ENCODE data around the gene PIP4K2B. TPM values are rescaled to one million over a fixed set of nuclear protein-coding genes. Genes with fewer than 3 reads are reported as not detected.

PIP4K2B gene
- total RNA-seq, 1 experiment from 2014 or later, result 47.4 TPM

DNA sequence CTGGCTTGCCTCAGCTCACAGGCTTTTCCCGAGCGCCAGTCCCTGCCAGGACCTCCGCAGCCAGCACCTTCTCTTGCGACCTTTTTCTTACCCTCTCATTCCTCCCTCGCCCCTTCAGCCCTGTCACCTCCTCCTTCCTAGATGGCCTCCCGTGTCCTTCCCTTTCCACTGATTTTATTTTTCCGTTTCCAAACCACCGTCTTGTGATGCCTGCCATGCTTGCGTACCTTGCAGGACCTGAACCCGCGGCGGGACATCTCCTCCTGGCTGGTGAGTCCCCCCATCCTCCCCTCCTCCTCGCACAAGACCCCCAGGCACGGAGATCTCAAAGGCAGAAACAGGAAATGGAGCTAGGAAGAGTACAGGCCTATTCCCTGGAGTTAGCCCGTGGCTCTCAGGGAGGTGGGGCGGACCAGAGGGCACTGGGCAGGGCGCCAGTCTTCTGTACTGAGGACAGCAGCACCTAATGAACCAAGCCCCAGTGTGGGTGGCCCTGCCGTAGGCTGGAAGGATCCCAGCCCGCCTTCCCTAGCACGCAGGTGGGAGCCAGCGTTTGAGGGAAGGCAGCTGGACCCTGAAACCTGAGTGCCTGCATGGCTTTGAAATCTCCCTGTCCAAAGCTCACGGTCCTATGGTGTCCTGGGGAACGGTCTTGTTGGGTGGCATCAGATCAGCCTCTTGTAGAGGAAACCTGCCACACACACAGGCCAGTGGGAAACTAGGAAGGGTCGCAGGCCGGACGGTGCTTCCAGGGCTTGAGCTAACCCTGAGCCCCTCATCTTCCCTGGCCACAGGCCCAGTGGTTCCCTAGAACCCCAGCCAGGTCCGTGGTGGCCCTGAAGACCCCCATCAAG is 68.6 kb downstream of the PIP4K2B start:
- H4K20me1 ChIP-seq (ENCODE audit: insufficient read depth), result peaks cover 23% of the 10 kb centered on the region; the same call in 1 of the 2 replicates
- no peaks in the 10 kb centered on the region for H3K27me3 ChIP-seq (ENCODE audit: insufficient read depth, low read depth)
- intact Hi-C loops (cut with micrococcal nuclease; ENCODE audit: unreplicated experiment), result no loop called here
- no peaks in the 10 kb centered on the region for H3K9me3 ChIP-seq (ENCODE audit: insufficient read depth, low read depth)
- H2AFZ ChIP-seq, result peak overlapping the region; percentile 87
- peak; percentile 64 to 74 for DNase-seq
- H3K4me1 ChIP-seq (replicated peaks; ENCODE audit: insufficient read depth), result peaks cover 11% of the 10 kb centered on the region
- no peaks in the 10 kb centered on the region for H3K9me2 ChIP-seq (ENCODE audit: insufficient read depth)
- CTCF ChIA-PET, result interaction anchor here (0.6 to 0.7 kb wide), 3 partner anchors 10 to 900 kb away, joined by 3 to 4 read pairs (median 3); no protein-coding TSS in a partner anchor
- peaks cover 54% of the 10 kb centered on the region for H3F3A ChIP-seq (ENCODE audit: insufficient read depth, low read depth)
- POLR2A ChIA-PET (ENCODE audit: unreplicated experiment), result interaction anchor here (0.6 kb wide), 2 partner anchors 29 to 56 kb away, joined by 3 read pairs; no protein-coding TSS in a partner anchor
- peaks cover 21% of the 10 kb centered on the region for H3K79me2 ChIP-seq (ENCODE audit: low read depth)
- peak overlapping the region; percentile 73 for H3K4me2 ChIP-seq
- no peaks in the 10 kb centered on the region for H3K36me3 ChIP-seq (ENCODE audit: low read depth)
- no TSS peak for BruUV-seq (replicated peaks)
- no peak for TF ChIP-seq EZH2 (IDR thresholded peaks at IDR 0.05; ENCODE audit: low read depth)
- TF ChIP-seq, protein P1, sequence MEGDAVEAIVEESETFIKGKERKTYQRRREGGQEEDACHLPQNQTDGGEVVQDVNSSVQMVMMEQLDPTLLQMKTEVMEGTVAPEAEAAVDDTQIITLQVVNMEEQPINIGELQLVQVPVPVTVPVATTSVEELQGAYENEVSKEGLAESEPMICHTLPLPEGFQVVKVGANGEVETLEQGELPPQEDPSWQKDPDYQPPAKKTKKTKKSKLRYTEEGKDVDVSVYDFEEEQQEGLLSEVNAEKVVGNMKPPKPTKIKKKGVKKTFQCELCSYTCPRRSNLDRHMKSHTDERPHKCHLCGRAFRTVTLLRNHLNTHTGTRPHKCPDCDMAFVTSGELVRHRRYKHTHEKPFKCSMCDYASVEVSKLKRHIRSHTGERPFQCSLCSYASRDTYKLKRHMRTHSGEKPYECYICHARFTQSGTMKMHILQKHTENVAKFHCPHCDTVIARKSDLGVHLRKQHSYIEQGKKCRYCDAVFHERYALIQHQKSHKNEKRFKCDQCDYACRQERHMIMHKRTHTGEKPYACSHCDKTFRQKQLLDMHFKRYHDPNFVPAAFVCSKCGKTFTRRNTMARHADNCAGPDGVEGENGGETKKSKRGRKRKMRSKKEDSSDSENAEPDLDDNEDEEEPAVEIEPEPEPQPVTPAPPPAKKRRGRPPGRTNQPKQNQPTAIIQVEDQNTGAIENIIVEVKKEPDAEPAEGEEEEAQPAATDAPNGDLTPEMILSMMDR (conservative IDR thresholded peaks at IDR 0.05), result no peak
- peak overlapping the region; percentile 12; the same call in 1 of the 2 replicates for H3K27ac ChIP-seq
- peak overlapping the region; percentile 96 for H3K4me3 ChIP-seq

DNA sequence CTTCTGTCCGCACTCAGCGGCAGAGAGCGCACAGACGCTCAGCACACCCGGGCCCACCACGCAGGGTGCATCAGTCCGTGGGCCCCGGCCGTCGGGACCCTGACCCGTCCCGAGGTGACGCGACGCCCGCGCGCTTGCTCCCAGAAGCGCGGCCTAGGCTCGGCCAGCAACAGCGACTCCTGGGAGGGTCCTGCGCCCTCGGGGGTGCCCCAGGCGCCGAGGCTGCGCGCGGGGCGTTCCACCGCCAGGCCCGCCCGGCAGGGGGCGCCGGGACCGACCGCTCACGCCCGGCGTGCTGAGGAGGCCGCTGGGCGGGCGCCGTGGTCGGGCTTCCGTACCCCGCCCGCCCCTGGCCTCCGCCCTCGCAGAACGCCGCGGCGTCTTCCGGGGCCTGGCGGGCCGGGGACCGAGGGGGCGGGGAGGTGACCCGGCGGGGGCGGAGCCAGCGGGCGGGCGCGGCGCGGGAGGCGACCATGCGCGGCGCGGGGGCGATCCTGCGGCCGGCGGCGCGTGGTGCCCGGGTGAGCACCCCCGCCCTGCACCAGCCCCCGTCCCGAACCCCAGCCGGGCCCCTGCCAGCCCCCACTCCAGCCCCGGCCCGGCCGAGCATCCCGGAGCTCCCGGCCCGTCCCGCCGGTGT is 69.3 kb downstream of the PIP4K2B start, which contains the start of gene CISD3:
Gene CISD3, plus strand, starts transcription at position 456 of the 640 bp plus-strand sequence. Its CDS starts 18 bp downstream, at position 474.
- Histone ChIP-seq H3K9me2 (ENCODE audit: insufficient read depth) (no peaks in the 10 kb centered on the region), H4K20me1 (ENCODE audit: insufficient read depth) (peaks cover 23% of the 10 kb centered on the region; the same call in 1 of the 2 replicates), H3K4me2 (peak within 1 kb of the TSS; percentile 76), H3K9me3 (ENCODE audit: insufficient read depth, low read depth) (no peaks in the 10 kb centered on the region), H2AFZ (peak within 1 kb of the TSS; percentile 87), H3F3A (ENCODE audit: insufficient read depth, low read depth) (peaks cover 48% of the 10 kb centered on the region), H3K27me3 (ENCODE audit: insufficient read depth, low read depth) (no peaks in the 10 kb centered on the region), H3K79me2 (ENCODE audit: low read depth) (peaks cover 21% of the 10 kb centered on the region), H3K4me1 (replicated peaks; ENCODE audit: insufficient read depth) (peaks cover 11% of the 10 kb centered on the region), H3K27ac (peak within 1 kb of the TSS; percentile 12; the same call in 1 of the 2 replicates), H3K36me3 (ENCODE audit: low read depth) (no peaks in the 10 kb centered on the region), H3K4me3 (peak within 1 kb of the TSS; percentile 96)
- ChIA-PET POLR2A (ENCODE audit: unreplicated experiment) (no interaction called here), CTCF (no interaction called here)
- TF ChIP-seq, protein P1 (conservative IDR thresholded peaks at IDR 0.05), result peak; percentile 61
- no peak for TF ChIP-seq EZH2 (IDR thresholded peaks at IDR 0.05; ENCODE audit: low read depth)
- intact Hi-C loops (cut with micrococcal nuclease; ENCODE audit: unreplicated experiment), result no loop called here
- peak; percentile 64 to 85 for DNase-seq
- no TSS peak for BruUV-seq (replicated peaks)

DNA sequence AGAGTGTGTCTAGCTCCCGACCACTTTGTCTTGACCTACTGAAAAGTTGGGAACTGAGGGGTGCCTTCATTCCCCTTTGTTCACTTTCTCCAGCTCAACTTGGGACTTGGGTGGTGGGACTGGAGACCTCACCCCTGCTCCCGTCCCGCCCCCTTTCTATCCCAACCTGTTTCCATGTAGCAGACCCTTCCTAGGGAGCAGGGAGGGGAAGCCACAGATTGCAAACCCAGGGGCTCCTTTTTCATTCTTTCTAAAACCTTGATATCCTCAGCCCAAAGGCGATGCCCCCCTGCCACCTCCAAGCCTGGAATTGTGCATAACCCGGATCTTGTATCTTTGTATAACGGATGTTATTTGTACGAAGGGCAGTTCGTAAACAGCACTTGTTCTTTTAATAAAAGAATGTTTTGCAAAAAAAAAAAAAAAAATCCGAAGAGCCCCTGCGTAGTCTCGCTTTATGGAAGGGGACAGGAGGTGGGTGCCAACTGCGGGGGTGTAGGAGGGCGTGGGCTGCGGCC is 69.9 kb downstream of the PIP4K2B start:
- intact Hi-C loops (cut with micrococcal nuclease; ENCODE audit: unreplicated experiment), result no loop called here
- BruUV-seq (replicated peaks), result no TSS peak
- DNase-seq, result no peak
- Histone ChIP-seq H3K4me2 (peak overlapping the region; percentile 76), H3K36me3 (ENCODE audit: low read depth) (no peaks in the 10 kb centered on the region), H3K9me3 (ENCODE audit: insufficient read depth, low read depth) (no peaks in the 10 kb centered on the region), H3K9me2 (ENCODE audit: insufficient read depth) (no peaks in the 10 kb centered on the region), H3K27ac (no peak overlapping the region), H3K4me3 (peak overlapping the region; percentile 71), H3F3A (ENCODE audit: insufficient read depth, low read depth) (peaks cover 43% of the 10 kb centered on the region; the same call in 1 of the 2 replicates), H3K4me1 (replicated peaks; ENCODE audit: insufficient read depth) (peaks cover 11% of the 10 kb centered on the region), H2AFZ (no peak overlapping the region), H3K79me2 (ENCODE audit: low read depth) (peaks cover 21% of the 10 kb centered on the region), H4K20me1 (ENCODE audit: insufficient read depth) (peaks cover 21% of the 10 kb centered on the region; the same call in 1 of the 2 replicates), H3K27me3 (ENCODE audit: insufficient read depth, low read depth) (no peaks in the 10 kb centered on the region)
- ChIA-PET POLR2A (ENCODE audit: unreplicated experiment) (no interaction called here), CTCF (no interaction called here)
- TF ChIP-seq, protein P1 (conservative IDR thresholded peaks at IDR 0.05), result no peak
- no peak for TF ChIP-seq EZH2 (IDR thresholded peaks at IDR 0.05; ENCODE audit: low read depth)
